ENCODE measurements around the gene ANKRD18B. TPM values are rescaled to one million over a fixed set of nuclear protein-coding genes. Genes with fewer than 3 reads are reported as not detected.
"Not testable (repeated sequence)": the region's sequence is repeated elsewhere in the genome, so short reads cannot be mapped to it uniquely, and the experiment has no call there.

Gene ANKRD18B
- total and polyA plus RNA-seq, 3 experiments from 2014 or later, result 0.92 TPM; not detected in 2

DNA sequence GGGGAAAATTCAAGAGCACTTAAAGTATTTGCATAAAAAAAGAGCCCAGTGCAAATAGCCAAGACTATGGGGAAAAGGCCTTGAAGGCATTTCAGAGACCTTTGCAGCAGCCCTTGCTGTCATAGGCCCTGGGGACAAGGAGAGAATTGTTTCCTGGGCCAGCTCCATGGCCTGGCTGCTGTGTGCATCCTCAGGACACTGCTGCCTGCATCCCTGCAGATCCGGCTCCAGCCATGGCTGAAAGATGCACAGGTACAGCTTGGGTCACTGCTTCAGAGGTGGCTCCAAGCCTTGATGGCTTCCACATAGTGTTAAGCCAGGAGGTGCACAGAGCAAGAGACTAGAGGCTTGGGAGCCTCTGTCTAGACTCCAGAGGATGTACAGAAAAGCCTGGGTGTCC lies 55.9 kb downstream of the ANKRD18B start:
- H3K27ac ChIP-seq (ENCODE audit: low read depth, low read length); H3K9me3 Mint-ChIP-seq; DNase-seq; H3K36me3 Mint-ChIP-seq; H3K4me3 ChIP-seq (ENCODE audit: low read length); H3K4me1 Mint-ChIP-seq; POLR2A ChIA-PET; H3K27me3 ChIP-seq (ENCODE audit: insufficient read depth, low read length, poor library complexity, severe bottlenecking); H3K4me1 ChIP-seq (ENCODE audit: insufficient read depth, low read length); H3K27me3 Mint-ChIP-seq; H3K9me3 ChIP-seq (ENCODE audit: low read length); H3K27ac Mint-ChIP-seq; CTCF ChIA-PET; H3K4me3 Mint-ChIP-seq; H3K36me3 ChIP-seq (ENCODE audit: insufficient read depth, low read length): not testable (repeated sequence)

DNA sequence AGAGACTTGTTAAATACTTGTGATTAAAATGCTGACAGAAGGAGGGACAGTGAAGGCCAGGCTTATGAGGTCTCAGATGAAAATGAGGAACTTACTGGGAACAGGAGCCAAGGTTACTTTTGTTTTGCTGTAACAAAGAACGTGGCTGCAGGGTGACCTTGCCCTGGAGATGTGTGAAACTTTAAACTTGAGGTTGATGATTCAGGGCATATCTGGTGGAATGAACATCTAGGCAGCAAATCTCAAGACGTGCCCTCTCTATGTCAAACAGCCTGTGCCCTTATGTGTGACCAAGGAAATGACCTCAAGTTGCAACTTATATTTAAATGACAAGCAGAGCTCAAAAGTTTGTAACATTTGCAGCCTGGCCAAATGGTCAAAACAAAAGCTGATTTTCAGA lies 58.6 kb downstream of the ANKRD18B start:
- CTCF ChIA-PET; H3K27me3 Mint-ChIP-seq; POLR2A ChIA-PET; H3K27ac ChIP-seq (ENCODE audit: low read depth, low read length); H3K36me3 ChIP-seq (ENCODE audit: insufficient read depth, low read length); H3K27me3 ChIP-seq (ENCODE audit: insufficient read depth, low read length, poor library complexity, severe bottlenecking); DNase-seq; H3K4me1 Mint-ChIP-seq; H3K9me3 Mint-ChIP-seq; H3K36me3 Mint-ChIP-seq; H3K4me3 Mint-ChIP-seq; H3K4me1 ChIP-seq (ENCODE audit: insufficient read depth, low read length); H3K9me3 ChIP-seq (ENCODE audit: low read length); H3K4me3 ChIP-seq (ENCODE audit: low read length); H3K27ac Mint-ChIP-seq: not testable (repeated sequence)

GRCh38 chr9:33586128-33586527 lies 62.1 kb downstream of the ANKRD18B start:
- H3K9me3 Mint-ChIP-seq; H3K4me3 Mint-ChIP-seq; H3K4me3 ChIP-seq (ENCODE audit: low read length); H3K36me3 ChIP-seq (ENCODE audit: insufficient read depth, low read length); H3K4me1 Mint-ChIP-seq; H3K36me3 Mint-ChIP-seq; H3K27ac Mint-ChIP-seq; H3K9me3 ChIP-seq (ENCODE audit: low read length); H3K27me3 ChIP-seq (ENCODE audit: insufficient read depth, low read length, poor library complexity, severe bottlenecking); CTCF ChIA-PET; H3K27ac ChIP-seq (ENCODE audit: low read depth, low read length); H3K27me3 Mint-ChIP-seq; H3K4me1 ChIP-seq (ENCODE audit: insufficient read depth, low read length); DNase-seq; POLR2A ChIA-PET: not testable (repeated sequence)

DNA sequence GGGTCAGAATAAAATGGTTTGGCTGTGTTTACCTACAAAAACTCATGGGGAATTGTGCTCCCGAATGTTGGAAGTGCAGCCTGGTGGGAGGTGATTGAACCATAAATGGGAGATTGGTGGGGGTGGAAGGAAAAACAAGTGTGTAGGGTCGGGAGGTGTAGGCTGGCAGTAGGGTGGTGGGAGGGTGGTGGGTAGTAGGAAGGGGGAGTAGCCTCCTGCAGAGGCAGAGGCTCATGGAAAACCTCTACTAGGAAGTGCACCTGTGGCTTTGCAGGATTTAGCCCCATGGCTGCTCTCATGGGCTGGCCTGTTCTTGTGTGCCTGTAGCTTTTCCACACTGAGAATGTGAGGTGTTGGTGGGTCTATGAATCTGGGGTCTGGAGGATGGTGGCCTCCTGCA lies 63.7 kb downstream of the ANKRD18B start:
- H3K36me3 ChIP-seq (ENCODE audit: insufficient read depth, low read length); DNase-seq; H3K4me3 ChIP-seq (ENCODE audit: low read length); POLR2A ChIA-PET; H3K27ac ChIP-seq (ENCODE audit: low read depth, low read length); H3K36me3 Mint-ChIP-seq; H3K9me3 Mint-ChIP-seq; H3K9me3 ChIP-seq (ENCODE audit: low read length); H3K4me1 ChIP-seq (ENCODE audit: insufficient read depth, low read length); H3K4me1 Mint-ChIP-seq; H3K4me3 Mint-ChIP-seq; CTCF ChIA-PET; H3K27ac Mint-ChIP-seq; H3K27me3 ChIP-seq (ENCODE audit: insufficient read depth, low read length, poor library complexity, severe bottlenecking): not testable (repeated sequence)
- H3K27me3 Mint-ChIP-seq, result peaks cover 0 to 12% of the 10 kb centered on the region in 2 donors

GRCh38 chr9:33588876-33589275 lies 64.8 kb downstream of the ANKRD18B start:
- H3K4me1 Mint-ChIP-seq, CTCF ChIA-PET: not testable (repeated sequence)

GRCh38 chr9:33590857-33591256 lies 66.8 kb downstream of the ANKRD18B start:
- H3K36me3 Mint-ChIP-seq; H3K4me1 ChIP-seq (ENCODE audit: insufficient read depth, low read length); POLR2A ChIA-PET; CTCF ChIA-PET; H3K9me3 ChIP-seq (ENCODE audit: low read length); H3K27ac ChIP-seq (ENCODE audit: low read depth, low read length); H3K36me3 ChIP-seq (ENCODE audit: insufficient read depth, low read length); DNase-seq; H3K4me3 ChIP-seq (ENCODE audit: low read length); H3K27me3 ChIP-seq (ENCODE audit: insufficient read depth, low read length, poor library complexity, severe bottlenecking); H3K4me1 Mint-ChIP-seq; H3K27ac Mint-ChIP-seq; H3K4me3 Mint-ChIP-seq; H3K9me3 Mint-ChIP-seq: not testable (repeated sequence)
- peaks cover 6 to 27% of the 10 kb centered on the region in 2 donors for H3K27me3 Mint-ChIP-seq

More at GRCh38 chr9:33588876-33589275, 64.8 kb downstream of the ANKRD18B start:
- DNase-seq; H3K9me3 Mint-ChIP-seq; POLR2A ChIA-PET; H3K4me3 Mint-ChIP-seq; H3K27ac Mint-ChIP-seq; H3K4me1 ChIP-seq (ENCODE audit: insufficient read depth, low read length); H3K36me3 Mint-ChIP-seq; H3K4me3 ChIP-seq (ENCODE audit: low read length); H3K36me3 ChIP-seq (ENCODE audit: insufficient read depth, low read length); H3K27ac ChIP-seq (ENCODE audit: low read depth, low read length); H3K27me3 ChIP-seq (ENCODE audit: insufficient read depth, low read length, poor library complexity, severe bottlenecking); H3K9me3 ChIP-seq (ENCODE audit: low read length): not testable (repeated sequence)
- H3K27me3 Mint-ChIP-seq, result peaks cover 0 to 20% of the 10 kb centered on the region in 2 donors

GRCh38 chr9:33596974-33597373 lies 72.9 kb downstream of the ANKRD18B start:
- H3K4me1 ChIP-seq (ENCODE audit: insufficient read depth, low read length); H3K36me3 Mint-ChIP-seq; CTCF ChIA-PET; H3K27ac ChIP-seq (ENCODE audit: low read depth, low read length); H3K27ac Mint-ChIP-seq; H3K36me3 ChIP-seq (ENCODE audit: insufficient read depth, low read length); POLR2A ChIA-PET; H3K27me3 ChIP-seq (ENCODE audit: insufficient read depth, low read length, poor library complexity, severe bottlenecking); H3K4me1 Mint-ChIP-seq; H3K4me3 ChIP-seq (ENCODE audit: low read length); DNase-seq; H3K9me3 Mint-ChIP-seq; H3K4me3 Mint-ChIP-seq; H3K9me3 ChIP-seq (ENCODE audit: low read length): not testable (repeated sequence)
- H3K27me3 Mint-ChIP-seq, result peaks cover 6 to 16% of the 10 kb centered on the region in 2 donors

- H3K36me3 Mint-ChIP-seq; H3K36me3 ChIP-seq (ENCODE audit: insufficient read depth, low read length); H3K9me3 ChIP-seq (ENCODE audit: low read length); DNase-seq; CTCF ChIA-PET; POLR2A ChIA-PET; H3K4me1 Mint-ChIP-seq; H3K27ac ChIP-seq (ENCODE audit: low read depth, low read length); H3K27me3 ChIP-seq (ENCODE audit: insufficient read depth, low read length, poor library complexity, severe bottlenecking); H3K4me1 ChIP-seq (ENCODE audit: insufficient read depth, low read length); H3K9me3 Mint-ChIP-seq; H3K4me3 ChIP-seq (ENCODE audit: low read length): not testable (repeated sequence)
- Mint-ChIP-seq H3K27me3 (peaks cover 6 to 14% of the 10 kb centered on the region in 2 donors), H3K4me3 (peak overlapping the region in 5 of 7 donors; percentile 20 to 76 (median 32)), H3K27ac (peak overlapping the region; percentile 2 to 92 (median 79))
Observed at GRCh38 chr9:33597386-33597785, 73.3 kb downstream of the ANKRD18B start.

GRCh38 chr9:33598796-33599379 lies 74.8 kb downstream of the ANKRD18B start:
- H3K36me3 Mint-ChIP-seq; H3K27ac Mint-ChIP-seq; H3K36me3 ChIP-seq (ENCODE audit: insufficient read depth, low read length); H3K4me3 ChIP-seq (ENCODE audit: low read length); H3K27ac ChIP-seq (ENCODE audit: low read depth, low read length); H3K9me3 ChIP-seq (ENCODE audit: low read length); H3K4me3 Mint-ChIP-seq; H3K27me3 Mint-ChIP-seq; H3K27me3 ChIP-seq (ENCODE audit: insufficient read depth, low read length, poor library complexity, severe bottlenecking); DNase-seq; POLR2A ChIA-PET; H3K9me3 Mint-ChIP-seq; CTCF ChIA-PET; H3K4me1 ChIP-seq (ENCODE audit: insufficient read depth, low read length); H3K4me1 Mint-ChIP-seq: not testable (repeated sequence)
